Spleen (tissue), 11 donors: Measurements from ENCODE around the gene BDH1. TPM values are rescaled to one million over a fixed set of nuclear protein-coding genes. Genes with fewer than 3 reads are reported as not detected.
A peak's percentile ranks its signal among the peaks of the same experiment; 100 is the strongest.

Source experiments
- DNase-seq: peaks from one replicate; pipeline ENCODE4 v3.0.0-alpha.2; 2020
- H3K27ac ChIP-seq, 8 donors: fragments of 200-600 bp; sonication (generic) in 7 of 8; 1 replicate in 4 of 8; 2 replicates in 4 of 8; pipeline versions ENCODE4 v1.5.0 to v1.8.0; 2016 to 2021; ENCODE audit warnings: inconsistent platforms in 4 of 8, mild to moderate bottlenecking in 4 of 8, moderate library complexity in 1 of 8
- H3K27me3 ChIP-seq, 7 donors: fragments of 200-600 bp; sonication (generic) in 6 of 7; replicated peaks in 1 of 7; 1 replicate in 4 of 7; 2 replicates in 3 of 7; pipeline versions ENCODE4 v1.5.0 to v1.8.0; 2016 to 2021; ENCODE audit warnings: inconsistent platforms in 3 of 7, mild to moderate bottlenecking in 1 of 7
- H3K36me3 ChIP-seq, 6 donors: fragments of 200-600 bp; sonication (generic) in 5 of 6; 1 replicate in 4 of 6; 2 replicates in 2 of 6; pipeline versions ENCODE4 v1.5.0 to v1.8.0; 2016 to 2021; ENCODE audit warnings: inconsistent platforms in 2 of 6
- H3K4me1 ChIP-seq, 6 donors: fragments of 200-600 bp; sonication (generic) in 5 of 6; 1 replicate in 3 of 6; 2 replicates in 3 of 6; pipeline versions ENCODE4 v1.5.0 to v1.8.0; 2016 to 2021; ENCODE audit warnings: inconsistent platforms in 3 of 6
- H3K4me3 ChIP-seq, 8 donors: fragments of 200-600 bp; sonication (generic) in 7 of 8; 1 replicate in 4 of 8; 2 replicates in 4 of 8; pipeline versions ENCODE4 v1.5.0 to v1.8.0; 2016 to 2021; ENCODE audit warnings: inconsistent platforms in 4 of 8, mild to moderate bottlenecking in 4 of 8, moderate library complexity in 2 of 8
- H3K9me3 ChIP-seq, 8 donors: fragments of 200-600 bp; sonication (generic) in 7 of 8; 1 replicate in 4 of 8; 2 replicates in 4 of 8; pipeline versions ENCODE4 v1.5.0 to v1.8.0; 2016 to 2021; ENCODE audit warnings: inconsistent platforms in 4 of 8
- POLR2A ChIP-seq, 3 donors: fragments of 450-650 bp; IDR thresholded peaks; one replicate each; pipeline ENCODE4 v1.5.1; 2017; ENCODE audit warnings: antibody characterized with exemption in 3 of 3, mild to moderate bottlenecking in 1 of 3
- POLR2AphosphoS5 ChIP-seq, 3 donors: sonication (generic); formaldehyde crosslinking; IDR thresholded peaks; one replicate each; pipeline ENCODE4 v1.5.1; 2017; ENCODE audit warnings: antibody characterized with exemption in 3 of 3
- WGBS, 5 donors: extraction: QIAGEN DNeasy Blood & Tissue Kit in 3 of 5; methylation state at CpG; one replicate each; pipeline versions ENCODE4 v1.1.5 to v1.1.7; 2013 to 2018; 5-methylcytosine and 5-hydroxymethylcytosine counted together
- intact Hi-C: fragments of 100-400 bp; cut with DNase I; formaldehyde crosslinking; loops from one replicate; pipeline ENCODE4 v1.15.0; 2023; ENCODE audit warnings: low total_unique reads
- polyA plus RNA-seq, 3 donors: library from polyadenylated mRNA; stranded (reverse); fragments of 200-250 nt; gene quantifications; one replicate each; pipeline ENCODE4 v1.2.1, GENCODE V29; 2013
- total RNA-seq, 7 donors: library from RNA; depleted of rRNA in 3 of 7; stranded (reverse); fragments of >200 nt in 3 of 7; fragmentation: NEBNext Ultra II Directional in 4 of 7; extraction: Animal tissue kit (Norgen Biotek cat#: 25700) in 4 of 7; gene quantifications; one replicate each; pipeline versions ENCODE4 v1.1.0 to v1.2.1, GENCODE V29; 2016 to 2021
- TF ChIP-seq, protein P1 (sequence below), 11 experiments: fragments of 200-600 bp in 7 of 11; fragments of 450-650 bp in 4 of 11; sonication (generic) in 4 of 11; IDR thresholded peaks in 8 of 11; conservative IDR thresholded peaks in 3 of 11; 1 replicate in 7 of 11; 2 replicates in 4 of 11; pipeline versions ENCODE4 v1.4.0 to v1.8.0; 2016 to 2021; ENCODE audit warnings: antibody characterized with exemption in 11 of 11, inconsistent platforms in 4 of 11, mild to moderate bottlenecking in 1 of 11
- donor health status: healthy with polysubstance abuse.
- donor health status: DM: no; HTN: no; CAD: no; lungs with moderate emphysema.
- donor health status: DM: no; HTN: no; CAD: no.
- donor health status: Bipolar disorder and iron deficiency.
- donor health status: healthy.
- donor health status: DM: no; HTN: no; CAD: no.
- donor health status: DM: yes; HTN: yes; CAD: no.

The BDH1 gene
- total and polyA plus RNA-seq, 10 donors, result 11.5 to 24.6 (median 17.5) TPM

DNA sequence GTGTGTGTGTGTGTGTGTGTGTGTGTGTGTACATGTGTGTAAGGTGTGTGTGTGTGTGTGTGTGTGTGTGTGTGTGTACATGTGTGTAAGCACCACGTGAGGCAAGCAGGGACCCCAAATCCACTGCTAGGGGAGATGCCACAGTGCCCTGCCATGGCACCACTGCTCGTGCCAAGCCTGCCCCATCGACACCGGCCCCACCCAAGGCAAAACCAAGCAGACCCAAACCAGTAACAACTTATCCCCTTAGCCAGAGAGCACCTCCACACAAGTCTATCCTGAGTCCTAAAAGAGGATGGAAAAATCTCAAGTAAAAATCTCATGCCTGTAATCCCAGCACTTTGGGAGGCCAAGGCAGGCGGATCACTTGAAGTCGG, 45.1 kb downstream of the BDH1 start:
- Histone ChIP-seq H3K4me1 (peaks cover 0 to 12% (median 9%) of the 10 kb centered on the region in 6 donors), H3K27me3 (peaks cover 0 to 10% (median 0%) of the 10 kb centered on the region in 7 donors), H3K27ac (no peak overlapping the region)

DNA sequence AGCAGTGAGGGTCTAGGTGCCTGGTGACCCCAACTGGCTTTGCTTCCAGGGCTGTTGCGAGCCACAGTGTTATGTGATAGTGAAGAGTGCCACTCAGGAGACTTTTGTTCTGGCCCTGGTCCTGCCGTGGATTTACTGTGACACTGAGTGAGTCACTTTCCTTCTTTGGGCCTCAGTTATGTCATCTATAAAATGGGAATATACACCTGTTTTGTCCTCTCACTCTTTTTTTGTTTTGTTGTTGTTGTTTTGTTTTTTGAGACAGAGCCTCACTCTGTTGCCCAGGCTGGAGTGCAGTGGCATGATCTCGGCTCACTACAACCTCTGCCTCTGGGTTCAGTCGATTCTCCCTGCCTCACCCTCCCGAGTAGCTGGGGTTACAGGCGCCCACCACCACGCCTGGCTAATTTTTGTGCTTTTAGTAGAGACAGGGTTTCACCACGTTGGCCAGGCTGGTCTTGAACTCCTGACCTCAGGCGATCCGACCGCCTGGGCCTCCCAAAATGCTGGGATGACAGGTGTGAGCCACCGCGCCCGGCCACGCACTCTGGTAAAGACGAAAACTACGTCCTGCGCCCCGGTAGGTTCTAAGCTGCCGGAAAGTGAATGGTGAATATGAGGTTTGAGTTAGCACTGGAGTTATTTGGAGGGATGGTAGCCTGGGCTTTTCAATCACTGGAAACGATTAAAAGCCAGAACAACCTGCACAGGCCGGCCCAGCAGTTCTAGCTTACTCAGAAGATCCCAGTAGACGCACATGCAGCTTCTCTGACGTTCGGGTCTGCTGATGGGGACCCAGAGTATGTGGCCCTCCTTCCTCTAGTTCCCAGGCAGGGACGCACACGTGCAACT, 46.6 kb downstream of the BDH1 start:
- Histone ChIP-seq H3K27me3 (peaks cover 0 to 10% (median 0%) of the 10 kb centered on the region in 7 donors), H3K36me3 (peaks cover 0 to 31% (median 4%) of the 10 kb centered on the region in 6 donors), H3K27ac (no peak overlapping the region), H3K9me3 (no peaks in the 10 kb centered on the region), H3K4me3 (peak overlapping the region in 3 of 8 donors; percentile 24 to 64 (median 44)), H3K4me1 (peaks cover 0 to 12% (median 9%) of the 10 kb centered on the region in 6 donors)
- no peak for DNase-seq
- 88 to 91% (median 90%) methylated on average over 27 of the region's 27 CpGs for WGBS, 5 donors
- TF ChIP-seq POLR2A (IDR thresholded peaks at IDR 0.05), result no peak
- TF ChIP-seq, protein P1, sequence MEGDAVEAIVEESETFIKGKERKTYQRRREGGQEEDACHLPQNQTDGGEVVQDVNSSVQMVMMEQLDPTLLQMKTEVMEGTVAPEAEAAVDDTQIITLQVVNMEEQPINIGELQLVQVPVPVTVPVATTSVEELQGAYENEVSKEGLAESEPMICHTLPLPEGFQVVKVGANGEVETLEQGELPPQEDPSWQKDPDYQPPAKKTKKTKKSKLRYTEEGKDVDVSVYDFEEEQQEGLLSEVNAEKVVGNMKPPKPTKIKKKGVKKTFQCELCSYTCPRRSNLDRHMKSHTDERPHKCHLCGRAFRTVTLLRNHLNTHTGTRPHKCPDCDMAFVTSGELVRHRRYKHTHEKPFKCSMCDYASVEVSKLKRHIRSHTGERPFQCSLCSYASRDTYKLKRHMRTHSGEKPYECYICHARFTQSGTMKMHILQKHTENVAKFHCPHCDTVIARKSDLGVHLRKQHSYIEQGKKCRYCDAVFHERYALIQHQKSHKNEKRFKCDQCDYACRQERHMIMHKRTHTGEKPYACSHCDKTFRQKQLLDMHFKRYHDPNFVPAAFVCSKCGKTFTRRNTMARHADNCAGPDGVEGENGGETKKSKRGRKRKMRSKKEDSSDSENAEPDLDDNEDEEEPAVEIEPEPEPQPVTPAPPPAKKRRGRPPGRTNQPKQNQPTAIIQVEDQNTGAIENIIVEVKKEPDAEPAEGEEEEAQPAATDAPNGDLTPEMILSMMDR (IDR thresholded peaks at IDR 0.05 in 8 of 11, conservative IDR thresholded peaks at IDR 0.05 in 3 of 11), result no peak
- no peak for TF ChIP-seq POLR2AphosphoS5 (IDR thresholded peaks at IDR 0.05)
- intact Hi-C loops, result no loop called here

More for the DNA sequence above, 45.1 kb downstream of the BDH1 start:
- intact Hi-C loops, result loop anchor here (2.0 kb wide), 1 partner anchor 254 kb away; no protein-coding TSS in a partner anchor
- TF ChIP-seq POLR2A (IDR thresholded peaks at IDR 0.05) (no peak), POLR2AphosphoS5 (IDR thresholded peaks at IDR 0.05) (no peak)
- TF ChIP-seq, protein P1 (IDR thresholded peaks at IDR 0.05 in 8 of 11, conservative IDR thresholded peaks at IDR 0.05 in 3 of 11), result no peak
- Histone ChIP-seq H3K9me3 (no peaks in the 10 kb centered on the region), H3K4me3 (no peak overlapping the region), H3K36me3 (peaks cover 0 to 46% (median 4%) of the 10 kb centered on the region in 6 donors)
- 77 to 93% (median 86%) methylated on average over 6 of the region's 6 CpGs for WGBS, 5 donors
- peak; percentile 51 for DNase-seq

DNA sequence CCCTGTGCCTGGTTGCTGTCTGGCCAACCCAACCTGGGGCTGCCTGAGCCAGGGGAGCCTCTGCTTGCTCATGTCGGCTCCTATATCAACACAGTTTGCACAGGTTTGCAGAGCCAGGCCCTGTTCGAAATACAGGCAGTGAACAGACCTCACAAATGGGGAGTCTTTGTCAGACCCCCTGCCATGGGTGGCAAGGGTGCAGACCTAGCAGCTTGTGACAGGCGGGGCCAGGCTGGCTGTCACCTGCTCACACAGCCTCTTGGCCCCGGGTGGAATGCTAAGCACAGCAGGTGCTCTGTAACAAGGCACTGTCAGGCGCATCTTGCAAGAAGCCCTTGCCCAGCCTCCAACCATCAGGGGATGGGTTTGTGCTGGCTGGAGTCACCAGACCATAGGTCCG, 47.3 kb downstream of the BDH1 start:
- Histone ChIP-seq H3K4me1 (peaks cover 0 to 12% (median 9%) of the 10 kb centered on the region in 6 donors), H3K27ac (no peak overlapping the region), H3K36me3 (peaks cover 0 to 25% (median 4%) of the 10 kb centered on the region in 6 donors), H3K27me3 (peaks cover 0 to 10% (median 0%) of the 10 kb centered on the region in 7 donors), H3K4me3 (no peak overlapping the region), H3K9me3 (no peaks in the 10 kb centered on the region)
- TF ChIP-seq POLR2AphosphoS5 (IDR thresholded peaks at IDR 0.05), result no peak
- TF ChIP-seq, protein P1 (IDR thresholded peaks at IDR 0.05 in 8 of 11, conservative IDR thresholded peaks at IDR 0.05 in 3 of 11), result no peak
- TF ChIP-seq POLR2A (IDR thresholded peaks at IDR 0.05), result no peak
- intact Hi-C loops, result no loop called here
- WGBS, 5 donors, result 75 to 91% (median 84%) methylated on average over 2 to 6 of the region's 6 CpGs
- no peak for DNase-seq

DNA sequence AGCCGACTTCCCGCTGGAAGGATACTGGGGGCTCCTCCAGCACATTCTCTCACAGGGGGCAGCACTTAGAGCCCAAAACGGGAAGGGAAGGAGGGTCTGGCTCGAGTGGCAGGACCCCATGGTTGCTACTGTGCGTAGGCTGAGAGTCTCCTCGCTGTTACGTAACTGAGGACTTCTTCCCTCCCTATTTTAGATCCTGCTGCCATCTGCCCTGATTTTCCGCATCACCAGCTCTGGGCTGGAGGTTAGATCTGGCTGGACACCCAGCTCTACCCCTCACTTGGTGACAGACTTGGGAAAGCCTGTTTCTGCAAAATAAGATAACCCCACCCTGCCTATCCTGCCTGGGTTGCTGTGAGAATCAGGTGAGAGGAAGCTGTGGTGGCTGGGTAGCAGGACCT, 47.7 kb downstream of the BDH1 start:
- Histone ChIP-seq H3K27me3 (peaks cover 0 to 10% (median 0%) of the 10 kb centered on the region in 7 donors), H3K27ac (no peak overlapping the region), H3K9me3 (no peaks in the 10 kb centered on the region), H3K4me3 (no peak overlapping the region), H3K4me1 (peaks cover 0 to 12% (median 9%) of the 10 kb centered on the region in 6 donors), H3K36me3 (peaks cover 0 to 20% (median 4%) of the 10 kb centered on the region in 6 donors)
- TF ChIP-seq POLR2A (IDR thresholded peaks at IDR 0.05), result no peak
- TF ChIP-seq, protein P1 (IDR thresholded peaks at IDR 0.05 in 8 of 11, conservative IDR thresholded peaks at IDR 0.05 in 3 of 11), result no peak
- no peak for TF ChIP-seq POLR2AphosphoS5 (IDR thresholded peaks at IDR 0.05)
- intact Hi-C loops, result no loop called here
- WGBS, 5 donors, result 77 to 84% (median 81%) methylated on average over 8 of the region's 8 CpGs
- DNase-seq, result no peak
